ENCODE results near the gene SNAP29.
"Not testable (repeated sequence)": the region's sequence is repeated elsewhere in the genome, so short reads cannot be mapped to it uniquely, and the experiment has no call there.

The SNAP29 gene

GRCh38 chr22:20935049-20935448 is 76.2 kb downstream of the SNAP29 start:
- not testable (repeated sequence) for DNase-seq

DNA sequence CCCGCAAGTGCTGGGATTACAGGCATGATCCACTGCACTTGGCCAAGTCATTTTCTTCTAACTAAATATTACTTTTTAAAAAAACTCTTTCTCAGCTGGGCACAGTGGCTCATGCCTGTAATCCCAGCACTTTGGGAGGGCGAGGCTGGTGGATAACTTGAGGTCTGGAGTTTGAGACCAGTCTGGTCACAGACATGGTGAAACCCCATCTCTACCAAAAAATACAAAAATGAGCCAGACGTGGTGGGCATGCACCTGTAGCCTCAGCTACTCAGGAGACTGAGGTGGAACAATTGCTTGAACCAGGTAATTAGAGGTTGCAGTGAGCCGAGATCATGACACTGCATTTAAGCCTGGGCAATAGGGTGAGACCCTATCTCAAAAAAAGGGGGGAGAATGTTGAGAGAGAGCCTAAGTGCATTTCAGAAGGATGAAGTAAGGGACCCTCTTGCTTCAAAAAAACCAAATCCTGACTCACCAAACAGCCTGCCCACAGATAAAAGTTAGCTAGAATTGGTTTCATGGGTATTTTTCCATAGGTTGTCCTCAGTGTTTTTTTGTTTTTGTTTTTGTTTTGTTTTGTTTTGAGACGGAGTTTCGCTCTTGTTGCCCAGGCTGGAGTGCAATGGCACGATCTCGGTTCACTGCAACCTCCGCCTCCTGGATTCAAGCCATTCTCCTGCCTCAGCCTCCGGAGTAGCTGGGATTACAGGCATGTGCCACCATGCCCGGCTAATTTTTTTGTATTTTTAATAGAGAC is 77.2 kb downstream of the SNAP29 start:
- DNase-seq = not testable (repeated sequence)

- no peak for DNase-seq
These were observed 78.4 kb downstream of the SNAP29 start for GRCh38 chr22:20937031-20937793.

GRCh38 chr22:20937794-20938671 is 79.2 kb downstream of the SNAP29 start:
- DNase-seq = no peak

DNA sequence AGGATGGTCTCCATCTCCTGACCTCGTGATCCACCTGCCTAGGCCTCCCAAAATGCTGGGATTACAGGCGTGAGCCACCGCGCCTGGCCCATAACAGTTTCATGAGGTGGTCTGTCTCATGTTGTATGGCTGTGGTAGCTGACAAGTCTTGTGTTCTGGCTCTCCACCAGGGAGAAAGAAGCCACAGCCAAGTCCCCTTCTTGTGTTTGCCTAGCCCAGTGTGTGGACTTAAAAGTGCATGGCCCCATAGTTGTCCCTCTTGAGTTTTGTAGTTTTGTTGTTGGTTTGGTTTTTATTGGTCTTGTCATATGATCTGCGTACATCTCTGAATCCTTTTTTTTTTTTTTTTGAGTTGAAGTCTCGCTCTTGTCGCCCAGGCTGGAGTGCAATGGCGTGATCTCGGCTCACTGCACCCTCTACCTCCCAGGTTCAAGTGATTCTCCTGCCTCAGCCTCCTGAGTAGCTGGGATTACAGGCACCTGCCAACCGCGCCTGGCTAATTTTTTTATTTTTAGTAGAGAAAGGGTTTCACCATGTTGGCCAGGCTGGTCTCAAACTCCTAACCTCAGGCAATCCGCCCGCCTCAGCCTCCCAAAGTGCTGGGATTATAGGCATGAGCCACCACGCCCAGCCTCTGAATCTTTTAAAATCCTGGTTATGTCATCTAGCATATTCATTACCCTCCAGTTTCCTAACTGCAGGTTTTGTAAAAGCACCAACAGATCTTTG is 80.8 kb downstream of the SNAP29 start:
- DNase-seq = not testable (repeated sequence)

DNA sequence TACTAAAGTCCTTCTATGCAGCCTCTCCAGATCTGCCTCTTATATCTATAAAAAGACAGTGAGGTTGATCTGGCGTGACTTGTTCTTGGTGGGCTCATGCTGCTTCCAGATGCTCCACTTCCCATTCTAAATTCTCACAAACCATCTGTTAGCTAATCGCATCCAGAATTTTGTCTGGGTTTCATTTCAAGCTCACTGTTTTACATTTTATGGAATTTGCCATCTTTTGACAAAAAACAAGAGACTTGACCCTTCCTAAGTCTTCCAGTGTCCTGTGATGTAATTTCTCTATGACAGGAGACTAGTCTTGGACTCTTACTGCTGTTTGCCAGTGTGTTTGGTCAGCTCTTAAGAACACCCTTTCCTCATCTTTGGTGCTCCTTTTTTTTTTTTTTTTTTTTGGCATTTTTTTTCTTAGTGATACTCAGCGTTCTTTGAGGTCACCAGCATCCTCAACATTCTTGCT is 81.4 kb downstream of the SNAP29 start:
- no peak for DNase-seq
